ENCODE measurements around the gene POLD1.
A peak's percentile ranks its signal among the peaks of the same experiment; 100 is the strongest.

Gene POLD1

DNA sequence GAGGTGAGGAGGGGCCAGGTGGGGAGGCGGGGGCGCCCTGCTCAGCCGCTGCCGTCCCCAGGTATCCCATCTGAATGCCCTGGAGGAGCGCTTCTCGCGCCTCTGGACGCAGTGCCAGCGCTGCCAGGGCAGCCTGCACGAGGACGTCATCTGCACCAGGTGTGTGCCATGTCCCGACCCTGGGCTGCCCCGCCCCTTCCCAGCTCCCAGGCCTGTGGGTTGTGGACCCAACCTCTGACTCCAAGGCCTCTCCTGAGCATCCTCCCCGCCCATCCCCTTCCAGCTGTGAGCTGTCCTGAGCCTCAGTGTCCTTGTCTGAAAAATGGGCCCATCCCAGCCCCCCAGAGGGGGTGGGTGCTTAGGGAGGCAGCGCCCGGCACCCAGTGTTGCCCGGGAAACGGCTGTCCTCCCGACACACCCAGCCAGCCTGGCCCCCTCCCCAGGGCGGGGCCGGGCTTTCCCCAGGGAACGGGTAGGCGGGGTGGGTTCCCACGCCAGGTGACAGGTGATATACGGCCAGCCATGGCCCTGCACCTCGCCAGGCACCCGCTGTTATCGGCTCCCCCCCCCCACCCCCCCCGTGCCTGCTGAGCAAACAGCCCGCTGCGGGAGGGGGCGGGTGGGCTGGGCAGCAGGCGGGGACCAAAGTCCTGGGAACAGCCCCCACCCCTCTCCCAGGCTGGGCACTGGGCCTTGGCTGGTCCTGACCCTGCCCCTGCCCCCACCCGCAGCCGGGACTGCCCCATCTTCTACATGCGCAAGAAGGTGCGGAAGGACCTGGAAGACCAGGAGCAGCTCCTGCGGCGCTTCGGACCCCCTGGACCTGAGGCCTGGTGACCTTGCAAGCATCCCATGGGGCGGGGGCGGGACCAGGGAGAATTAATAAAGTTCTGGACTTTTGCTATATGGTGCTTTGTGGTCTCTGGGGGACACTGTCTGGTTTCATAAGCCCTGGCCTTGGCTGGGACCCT lies 33.2 kb downstream of the POLD1 start:
- no peak for DNase-seq (ENCODE audit: low read depth in 4 of 4, low spot score in 1 of 4)

DNA sequence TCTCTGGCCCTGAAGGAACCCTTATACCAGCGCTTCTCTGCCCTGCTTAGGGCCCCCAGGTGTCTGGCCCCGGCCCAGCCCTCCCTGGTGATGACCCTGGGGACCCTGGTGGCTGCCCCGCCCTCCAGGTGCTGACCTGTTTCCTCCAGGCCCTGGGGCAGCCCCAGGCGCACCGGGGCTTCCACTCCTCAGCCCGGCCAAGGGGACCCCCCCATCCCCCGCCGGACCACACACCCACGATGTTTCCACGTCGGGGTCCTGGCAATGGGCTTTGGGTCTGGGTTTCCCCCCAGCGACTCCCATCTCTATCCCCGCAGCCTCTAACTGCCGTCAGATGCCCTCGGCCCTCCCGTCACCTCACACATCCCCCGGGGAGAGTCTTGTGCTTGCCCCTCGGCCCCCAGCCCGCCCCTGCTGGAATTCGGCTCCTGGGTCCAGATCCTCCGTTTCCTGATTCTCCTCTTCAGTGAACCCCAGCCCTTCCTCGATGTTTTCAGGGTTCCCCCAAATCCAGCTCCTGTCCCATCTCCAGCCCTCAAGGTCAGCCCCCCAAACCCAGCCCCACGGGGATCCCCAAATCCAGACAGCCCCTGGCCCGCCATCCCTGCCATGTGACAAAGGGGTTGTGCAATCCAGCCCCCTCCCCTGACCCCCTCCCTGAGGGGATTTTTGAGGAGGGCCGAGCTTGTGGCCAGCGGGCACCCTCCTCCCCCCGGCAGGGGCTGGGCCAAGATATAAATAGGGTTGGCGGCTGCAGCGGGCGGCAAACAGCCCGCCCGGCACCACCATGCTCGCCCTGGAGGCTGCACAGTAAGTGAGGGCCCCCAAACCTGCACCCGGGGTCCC lies 34.3 kb downstream of the POLD1 start, which contains the start of gene SPIB:
SPIB (plus strand) TSS at position 763 of the 846 bp plus-strand sequence; CDS start at position 788, 25 bp downstream.
- no peak for DNase-seq (ENCODE audit: low read depth in 4 of 4, low spot score in 1 of 4)

DNA sequence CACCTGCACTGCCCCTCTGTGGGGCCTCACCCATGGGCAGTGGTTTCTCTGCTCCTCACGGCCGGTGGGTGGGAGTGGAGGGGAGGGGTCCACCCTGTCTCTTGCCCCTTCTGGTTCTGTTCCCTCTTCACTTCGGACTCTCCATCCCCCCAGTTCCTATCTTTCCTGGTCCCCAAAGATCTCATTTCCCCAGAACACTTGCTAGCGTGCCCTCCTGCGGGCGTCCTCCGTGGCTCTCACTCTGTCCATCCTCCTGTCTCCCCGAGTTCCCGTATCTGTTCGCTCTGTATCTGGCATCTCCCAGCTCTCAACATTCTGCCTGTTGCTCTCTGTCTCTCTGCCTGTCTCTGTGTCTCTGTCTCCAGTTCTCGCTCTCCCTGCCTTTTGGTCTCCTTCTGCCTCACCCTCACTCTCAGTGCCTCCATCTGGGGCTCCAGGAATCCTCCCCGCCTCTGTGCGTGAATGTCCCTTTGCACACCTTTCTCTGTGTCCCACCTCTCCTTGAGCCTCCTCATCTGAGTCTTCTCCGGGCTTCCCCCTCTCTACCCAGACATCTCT lies 35.0 kb downstream of the POLD1 start:
- no peak for DNase-seq (ENCODE audit: low read depth in 4 of 4, low spot score in 1 of 4)

DNA sequence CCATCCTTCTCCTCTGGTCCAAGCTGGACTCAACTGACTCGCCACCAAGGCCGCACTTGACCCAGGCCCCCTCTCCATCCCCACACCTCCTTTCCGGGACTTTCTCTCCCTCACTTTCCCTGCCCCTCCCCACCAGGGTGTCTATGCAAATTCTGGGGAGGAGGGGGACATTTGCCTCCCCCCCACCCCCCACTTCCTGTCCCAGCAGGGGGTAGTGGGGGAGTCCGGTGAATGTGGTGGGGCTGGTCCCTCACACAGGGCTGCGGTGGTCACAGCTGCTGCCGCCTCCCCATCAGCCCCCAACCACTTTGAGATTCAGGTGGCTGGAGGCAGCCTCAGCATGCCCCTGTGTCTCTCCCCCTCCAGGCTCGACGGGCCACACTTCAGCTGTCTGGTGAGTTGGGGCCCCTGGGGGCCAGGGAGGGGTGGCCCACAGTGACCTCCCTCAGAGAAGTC lies 35.5 kb downstream of the POLD1 start:
- DNase-seq (ENCODE audit: low read depth in 4 of 4, low spot score in 1 of 4): no peak

DNA sequence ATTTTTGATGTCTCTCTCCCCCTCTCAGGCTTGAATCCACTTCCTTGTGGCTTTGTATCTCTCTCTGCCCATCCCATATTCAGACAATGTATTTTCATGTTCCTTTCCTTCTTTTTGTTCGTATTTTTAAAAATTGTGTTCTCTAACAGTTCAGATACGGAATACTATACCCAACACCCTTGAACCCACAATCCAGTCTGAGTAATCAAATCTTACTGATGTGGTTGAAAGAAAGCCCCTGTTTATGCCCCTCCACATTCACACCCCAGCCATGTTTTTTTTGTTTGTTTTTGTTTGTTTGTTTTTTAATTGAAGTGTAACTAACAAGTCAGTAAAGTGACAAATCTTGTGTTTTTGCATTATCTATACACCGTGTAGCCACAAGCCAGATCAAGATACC lies 36.0 kb downstream of the POLD1 start:
- DNase-seq (ENCODE audit: low read depth in 4 of 4, low spot score in 1 of 4): no peak

DNA sequence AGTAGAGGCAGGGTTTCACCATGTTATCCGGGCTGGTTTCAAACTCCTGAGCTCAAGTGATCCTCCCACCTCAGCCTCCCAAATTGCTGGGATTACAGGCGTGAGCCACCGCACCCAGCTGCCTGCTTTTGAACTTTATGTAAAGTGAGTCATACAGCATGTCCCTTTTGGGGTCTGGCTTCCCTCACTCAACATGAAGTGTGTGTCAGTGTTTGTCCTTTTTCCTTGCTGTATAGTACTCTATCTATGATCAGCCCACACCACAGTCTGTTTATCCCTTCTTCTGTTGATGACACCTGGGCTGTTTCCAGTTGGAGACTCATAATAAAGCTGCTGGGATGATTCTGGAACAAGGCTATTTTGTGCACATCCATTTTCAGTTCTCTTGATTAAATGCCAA lies 36.7 kb downstream of the POLD1 start:
- no peak for DNase-seq (ENCODE audit: low read depth in 4 of 4, low spot score in 1 of 4)

DNA sequence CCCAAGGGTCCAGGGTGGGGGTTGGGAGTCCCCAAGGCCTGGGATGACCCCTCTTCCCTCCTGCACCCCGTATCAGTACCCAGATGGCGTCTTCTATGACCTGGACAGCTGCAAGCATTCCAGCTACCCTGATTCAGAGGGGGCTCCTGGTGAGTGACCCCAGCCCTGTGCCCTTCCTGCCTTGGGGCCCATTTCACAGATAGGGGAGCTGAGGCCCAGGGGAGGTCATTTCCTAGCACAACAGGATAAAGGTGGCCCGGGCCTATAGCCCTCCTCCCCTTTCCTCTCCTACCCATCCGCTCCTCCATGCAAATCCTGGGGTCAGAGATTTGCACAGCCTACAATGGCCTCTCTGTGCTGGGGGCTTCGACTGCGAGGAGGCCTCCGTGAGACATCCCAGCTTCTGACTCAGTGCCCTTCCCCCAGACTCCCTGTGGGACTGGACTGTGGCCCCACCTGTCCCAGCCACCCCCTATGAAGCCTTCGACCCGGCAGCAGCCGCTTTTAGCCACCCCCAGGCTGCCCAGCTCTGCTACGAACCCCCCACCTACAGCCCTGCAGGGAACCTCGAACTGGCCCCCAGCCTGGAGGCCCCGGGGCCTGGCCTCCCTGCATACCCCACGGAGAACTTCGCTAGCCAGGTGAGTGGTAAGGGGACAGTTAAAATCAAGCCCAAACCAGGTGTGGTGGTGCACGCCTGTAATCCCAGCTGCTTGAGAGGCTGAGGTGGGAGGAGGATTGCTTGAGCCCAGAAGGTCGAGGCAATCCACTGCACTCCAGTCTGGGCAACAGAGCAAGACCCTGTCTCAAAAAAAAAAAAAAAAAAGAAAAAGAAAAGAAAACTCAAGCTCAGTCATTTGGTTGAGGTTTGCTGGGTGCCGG lies 38.5 kb downstream of the POLD1 start:
- DNase-seq (ENCODE audit: low read depth in 4 of 4, low spot score in 1 of 4): no peak

DNA sequence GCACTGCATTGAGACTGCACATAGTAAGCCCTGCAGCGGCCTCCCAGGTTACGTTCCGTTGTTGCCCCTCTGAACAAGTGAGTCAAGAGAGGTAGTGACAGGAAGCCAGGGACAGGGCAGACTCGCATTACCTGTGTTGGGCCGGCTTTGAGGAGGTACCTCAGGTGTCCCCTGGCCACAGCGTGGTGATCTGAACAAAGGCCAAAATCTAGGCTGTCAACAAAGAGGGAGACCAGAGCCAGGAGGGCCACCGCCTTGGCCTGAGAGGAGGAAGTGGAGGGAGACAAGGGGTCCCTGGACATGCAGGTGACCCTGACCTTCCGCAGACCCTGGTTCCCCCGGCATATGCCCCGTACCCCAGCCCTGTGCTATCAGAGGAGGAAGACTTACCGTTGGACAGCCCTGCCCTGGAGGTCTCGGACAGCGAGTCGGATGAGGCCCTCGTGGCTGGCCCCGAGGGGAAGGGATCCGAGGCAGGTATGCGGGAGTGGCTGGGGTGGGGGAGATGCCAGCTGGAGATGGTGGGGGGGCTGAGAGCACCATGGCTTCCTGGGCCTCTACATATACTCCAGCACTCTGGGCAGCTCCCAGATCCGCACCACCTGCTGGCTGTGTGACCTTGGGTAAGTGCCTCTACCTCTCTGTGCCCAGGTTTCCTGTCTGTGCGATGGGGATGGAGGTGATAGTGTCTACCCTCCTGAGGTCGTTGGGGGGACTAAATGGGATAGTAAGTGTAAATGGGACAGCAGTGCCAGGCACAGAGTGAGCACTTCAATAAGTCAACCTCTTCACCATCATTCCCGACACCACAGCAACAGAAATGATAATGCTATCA lies 39.3 kb downstream of the POLD1 start:
- DNase-seq (ENCODE audit: low read depth in 4 of 4, low spot score in 1 of 4): no peak

DNA sequence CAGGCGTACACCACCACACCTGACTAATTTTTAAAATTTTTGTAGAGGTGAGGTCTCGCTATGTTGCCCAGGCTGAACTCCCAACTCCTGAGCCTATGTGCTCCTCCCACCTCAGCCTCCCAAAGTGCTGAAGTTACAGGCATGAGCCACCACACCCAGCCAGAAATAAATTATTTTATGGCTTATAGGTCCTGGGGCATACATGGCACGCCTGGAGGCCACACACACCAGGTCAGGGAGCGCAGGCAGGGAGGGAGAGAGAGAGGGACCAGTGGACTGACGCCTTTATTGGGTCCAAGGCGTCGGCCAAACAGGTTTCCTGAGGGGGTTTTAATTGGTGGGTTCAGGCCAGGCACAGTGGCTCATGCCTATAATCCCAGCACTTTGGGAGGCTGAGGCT lies 41.4 kb downstream of the POLD1 start:
- no peak for DNase-seq (ENCODE audit: low read depth in 4 of 4, low spot score in 1 of 4)

DNA sequence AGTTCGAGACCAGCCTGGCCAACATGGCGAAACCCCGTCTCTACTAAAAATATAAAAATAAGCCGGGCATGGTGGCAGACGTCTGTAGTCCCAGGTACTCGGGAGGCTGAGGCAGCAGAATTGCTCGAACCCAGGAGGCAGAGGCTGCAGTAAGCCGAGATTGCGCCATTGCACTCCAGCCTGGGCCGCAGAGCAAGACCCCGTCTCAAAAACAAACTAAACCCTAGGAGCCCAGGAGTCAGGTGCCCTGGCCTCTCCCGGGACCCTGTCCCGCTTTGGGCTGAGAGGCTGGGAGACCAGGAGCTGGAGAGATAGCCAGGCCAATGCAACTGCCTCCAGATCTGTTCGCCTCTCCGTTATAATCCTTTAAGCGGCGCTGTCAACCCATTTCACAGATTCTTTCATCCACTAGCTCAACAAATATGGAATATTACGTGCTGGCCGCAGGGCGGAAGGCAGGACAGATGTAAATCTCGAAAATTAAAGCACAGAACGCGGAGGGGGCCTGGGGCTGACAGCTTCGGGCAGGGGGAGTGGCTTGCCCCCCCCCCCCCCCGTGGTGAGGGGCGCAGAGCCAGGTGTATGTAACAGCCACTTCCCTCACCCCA lies 43.3 kb downstream of the POLD1 start:
- no peak for DNase-seq (ENCODE audit: low read depth in 4 of 4, low spot score in 1 of 4)

DNA sequence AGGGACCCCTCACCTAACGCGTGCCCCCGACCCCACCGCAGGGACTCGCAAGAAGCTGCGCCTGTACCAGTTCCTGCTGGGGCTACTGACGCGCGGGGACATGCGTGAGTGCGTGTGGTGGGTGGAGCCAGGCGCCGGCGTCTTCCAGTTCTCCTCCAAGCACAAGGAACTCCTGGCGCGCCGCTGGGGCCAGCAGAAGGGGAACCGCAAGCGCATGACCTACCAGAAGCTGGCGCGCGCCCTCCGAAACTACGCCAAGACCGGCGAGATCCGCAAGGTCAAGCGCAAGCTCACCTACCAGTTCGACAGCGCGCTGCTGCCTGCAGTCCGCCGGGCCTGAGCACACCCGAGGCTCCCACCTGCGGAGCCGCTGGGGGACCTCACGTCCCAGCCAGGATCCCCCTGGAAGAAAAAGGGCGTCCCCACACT lies 43.9 kb downstream of the POLD1 start:
- peak in 1 of 4 experiments; percentile 37 for DNase-seq (ENCODE audit: low read depth in 4 of 4, low spot score in 1 of 4)

DNA sequence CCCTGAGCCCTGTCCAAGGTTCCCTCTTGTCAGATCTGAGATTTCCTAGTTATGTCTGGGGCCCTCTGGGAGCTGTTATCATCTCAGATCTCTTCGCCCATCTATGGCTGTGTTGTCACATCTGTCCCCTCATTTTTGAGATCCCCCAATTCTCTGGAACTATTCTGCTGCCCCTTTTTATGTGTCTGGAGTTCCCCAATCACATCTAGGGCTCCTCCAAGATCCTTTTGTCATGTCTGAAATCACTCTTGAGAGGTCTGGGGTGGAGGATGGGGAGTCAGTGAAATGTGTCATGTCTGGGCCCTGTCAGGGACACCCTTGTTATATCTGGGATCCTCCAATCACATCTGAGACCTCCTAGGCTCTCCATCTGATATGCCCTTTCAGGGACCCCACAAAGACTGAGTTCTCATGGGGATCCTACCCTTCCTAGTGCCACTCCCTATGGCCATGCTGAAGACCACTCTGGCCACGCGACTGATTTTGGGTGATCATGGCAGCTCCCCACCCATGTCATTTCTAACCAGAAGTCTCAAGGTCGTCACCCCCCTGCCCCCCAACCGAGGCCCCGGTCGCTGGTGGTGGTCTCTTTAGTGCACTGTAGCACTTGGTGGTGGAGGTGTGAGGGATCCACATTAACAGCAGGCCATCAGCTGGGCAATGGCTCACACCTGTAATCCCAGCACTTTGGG lies 44.8 kb downstream of the POLD1 start:
- DNase-seq (ENCODE audit: low read depth in 4 of 4, low spot score in 1 of 4): no peak

DNA sequence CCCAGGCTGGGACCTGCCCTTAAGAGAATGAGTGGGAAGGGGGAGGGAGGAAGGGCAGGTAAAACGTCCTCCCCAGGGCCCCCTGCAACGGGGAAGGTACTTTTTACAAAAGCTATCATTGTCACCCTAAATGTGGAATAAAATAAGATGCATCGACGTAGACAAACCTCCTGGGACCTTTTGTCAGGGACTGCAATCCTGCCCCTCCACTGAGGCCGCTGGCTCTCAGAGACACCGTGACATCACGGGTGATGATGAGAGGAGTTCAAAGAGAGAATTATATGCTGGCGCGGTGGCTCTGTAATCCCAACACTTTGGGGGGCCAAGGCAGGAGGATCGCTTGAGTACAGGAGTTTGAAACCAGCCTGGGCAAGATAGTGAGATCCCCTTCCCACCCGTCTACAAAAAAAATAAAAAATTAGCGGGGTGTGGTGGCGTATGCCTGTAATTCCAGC lies 46.8 kb downstream of the POLD1 start:
- no peak for DNase-seq (ENCODE audit: low read depth in 4 of 4, low spot score in 1 of 4)

DNA sequence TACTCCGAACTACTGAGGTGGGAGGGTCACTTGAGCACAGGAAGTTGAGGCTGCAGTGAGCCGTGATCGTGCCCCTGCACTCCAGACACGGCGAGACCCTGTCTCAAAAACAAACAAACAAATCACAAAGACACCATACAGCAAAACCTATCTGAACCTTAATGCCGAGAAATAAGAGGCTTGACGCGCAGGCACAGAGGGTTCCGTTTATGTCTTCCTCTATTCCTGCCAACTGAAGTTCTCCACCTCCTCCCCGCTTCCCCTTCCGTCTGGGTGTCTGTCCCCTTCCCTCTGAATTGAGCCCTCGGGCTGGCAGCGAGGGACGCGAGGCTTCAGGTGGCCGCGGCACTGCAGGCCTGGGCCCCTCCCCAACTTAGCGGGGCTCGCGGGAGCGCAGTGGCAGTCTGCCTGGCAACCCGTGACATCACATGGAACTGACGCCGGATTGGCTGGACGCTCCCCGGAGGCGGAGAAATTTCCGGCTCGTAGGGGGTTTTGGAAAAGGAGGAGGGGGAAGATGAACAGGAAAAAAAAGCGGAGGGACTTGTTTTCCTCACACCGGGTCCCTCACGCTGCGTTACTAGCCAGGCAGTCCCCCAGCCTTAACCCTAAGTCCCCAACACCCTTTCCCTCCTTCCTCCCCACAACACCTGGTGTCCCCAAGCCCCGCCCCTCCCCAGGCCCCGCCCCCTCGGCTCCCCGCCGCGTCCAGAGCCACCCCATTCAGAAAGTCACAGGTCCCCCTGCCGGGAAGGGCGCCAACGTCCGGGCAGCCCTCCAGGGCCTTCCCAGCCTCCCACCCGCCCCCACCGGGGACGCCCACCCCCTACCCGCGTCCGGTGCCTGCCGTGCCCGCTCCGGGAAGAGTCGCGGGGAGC lies 47.4 kb downstream of the POLD1 start:
- DNase-seq (ENCODE audit: low read depth in 4 of 4, low spot score in 1 of 4): peak; percentile 70 to 82 (median 78)

DNA sequence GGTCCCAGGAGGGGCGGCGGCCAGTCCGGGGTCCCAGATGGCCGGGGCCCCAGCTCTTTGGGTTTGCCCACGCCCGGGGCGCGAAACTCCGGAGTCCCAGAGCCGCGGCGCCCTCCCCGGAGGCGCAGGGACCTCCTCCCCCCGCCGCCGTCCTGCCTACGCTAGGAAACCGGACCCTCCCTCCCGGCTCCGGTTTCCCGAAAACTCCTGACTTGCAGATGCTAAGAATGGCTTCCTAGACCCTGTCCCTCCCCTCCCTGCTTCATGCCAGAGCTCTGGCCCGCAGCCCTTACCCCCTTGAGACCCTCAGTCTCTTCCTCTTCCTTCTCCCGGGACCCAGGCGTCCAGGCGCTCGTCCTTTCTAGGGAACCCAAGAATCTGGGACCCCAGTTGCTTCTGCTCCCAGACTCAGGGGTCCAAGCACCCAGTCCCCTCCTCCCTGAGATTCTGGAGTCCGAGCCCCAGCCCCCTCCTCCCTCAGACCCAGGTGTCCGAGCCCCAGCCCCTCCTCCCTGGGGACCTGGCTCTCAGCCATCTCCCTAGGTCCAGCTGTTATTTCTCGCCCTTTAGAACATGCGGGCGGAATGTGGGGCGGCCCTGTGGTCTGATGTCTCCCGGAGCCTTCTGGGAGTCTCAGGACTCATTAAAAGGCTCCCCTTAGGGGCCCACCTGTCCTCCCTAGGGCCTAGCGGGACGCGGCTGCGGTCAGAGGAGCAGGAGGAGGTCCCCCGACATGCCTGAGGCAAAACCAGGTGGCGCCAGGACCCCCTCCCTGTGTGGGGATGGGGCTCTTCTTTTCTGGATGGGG lies 48.3 kb downstream of the POLD1 start, which contains the start of gene MYBPC2:
MYBPC2 (plus strand) TSS at position 672 of the 808 bp plus-strand sequence; CDS start at position 734, 62 bp downstream.
- DNase-seq (ENCODE audit: low read depth in 4 of 4, low spot score in 1 of 4): no peak

Measured in stimulated activated CD4-positive, alpha-beta T cell treated with anti-CD3 and anti-CD28 coated beads, Interleukin-1b, Interleukin-23, amount 100 ng/mL, for 24 hours (primary cell).